ENCODE data around the gene SEC22C. TPM values are rescaled to one million over a fixed set of nuclear protein-coding genes. Genes with fewer than 3 reads are reported as not detected.

SEC22C gene
- 39.2 and 46.8 TPM in 2 replicates for total RNA-seq

GRCh38 chr3:42581709-42582473 is at the start of gene SEC22C:
Gene SEC22C, minus strand, starts transcription at chr3:42581967. Its CDS starts 12,921 bp downstream, at chr3:42569046.

GRCh38 chr3:42600111-42600957 is 18.6 kb upstream of the SEC22C start, which contains the start of gene NKTR:
Gene NKTR, plus strand, starts transcription at chr3:42600686. Its CDS starts 321 bp downstream, at chr3:42601007.

GRCh38 chr3:42502429-42503250 is 79.1 kb downstream of the SEC22C start, which contains the start of gene VIPR1:
Gene VIPR1, plus strand, starts transcription at chr3:42502643. Its CDS starts 93 bp downstream, at chr3:42502736.

Other genes starting within 250 kb of the SEC22C start
- gene LYZL4, start 171.4 kb downstream of the SEC22C start, total RNA-seq: not detected in 2 replicates
- 6.6 and 9.1 TPM in 2 replicates for gene VIPR1, start 79.3 kb downstream of the SEC22C start, total RNA-seq
- gene SS18L2, start 8.9 kb upstream of the SEC22C start, total RNA-seq: 29.8 and 36.3 TPM in 2 replicates
- gene NKTR, start 18.7 kb upstream of the SEC22C start, total RNA-seq: 7.9 and 13.6 TPM in 2 replicates
- 5.7 and 9.1 TPM in 2 replicates for gene ZBTB47, start 71.7 kb upstream of the SEC22C start, total RNA-seq
- gene KLHL40, start 103.6 kb upstream of the SEC22C start, total RNA-seq: not detected in 2 replicates
- not detected in 2 replicates for gene HHATL, start 120.8 kb upstream of the SEC22C start, total RNA-seq
- gene CCDC13, start 191.3 kb upstream of the SEC22C start, total RNA-seq: 0.19 and 0.35 TPM in 2 replicates
- 247 and 272 TPM in 2 replicates for gene HIGD1A, start 222.5 kb upstream of the SEC22C start, total RNA-seq
- 0.56 and 0.92 TPM in 2 replicates for gene ACKR2, start 227.5 kb upstream of the SEC22C start, total RNA-seq